GM12864 (cell line): ENCODE data around the gene HIF3A.
"Not testable (repeated sequence)": the region's sequence is repeated elsewhere in the genome, so short reads cannot be mapped to it uniquely, and the experiment has no call there.

ENCODE experiments used
- DNase-seq: peaks from one replicate; pipeline ENCODE4 v3.0.0-alpha.2; 2011; ENCODE audit warnings: low read depth
- H3K4me3 ChIP-seq: 2 replicates; pipeline ENCODE4 v1.5.1; 2011; ENCODE audit warnings: mild to moderate bottlenecking, low read depth, low read length, control low read depth
- CTCF ChIP-seq: IDR thresholded peaks from 2 replicates; pipeline ENCODE4 v1.5.1; 2011; ENCODE audit warnings: low read depth, mild to moderate bottlenecking, moderate library complexity, low read length, control low read depth, inconsistent platforms; ENCODE audit errors: missing control alignments

HIF3A gene

GRCh38 chr19:46265217-46265828, 31.5 kb upstream of the HIF3A start:
- no peak overlapping the region for H3K4me3 ChIP-seq
- DNase-seq = peak; percentile 44
- peak; percentile 70 for TF ChIP-seq CTCF

- DNase-seq = no peak
- no peak for TF ChIP-seq CTCF
- H3K4me3 ChIP-seq = no peak overlapping the region
Measured at GRCh38 chr19:46269101-46269500, 27.7 kb upstream of the HIF3A start.

GRCh38 chr19:46270521-46271256, 26.2 kb upstream of the HIF3A start:
- no peak for DNase-seq
- no peak overlapping the region for H3K4me3 ChIP-seq
- no peak for TF ChIP-seq CTCF

GRCh38 chr19:46271481-46272197, 25.2 kb upstream of the HIF3A start:
- no peak overlapping the region for H3K4me3 ChIP-seq
- TF ChIP-seq CTCF = no peak
- peak; percentile 19 for DNase-seq

- DNase-seq, H3K4me3 ChIP-seq: not testable (repeated sequence)
Measured at GRCh38 chr19:46273931-46274330, 22.9 kb upstream of the HIF3A start.

- DNase-seq = no peak
- H3K4me3 ChIP-seq = no peak overlapping the region
- TF ChIP-seq CTCF = no peak
Measured at GRCh38 chr19:46279177-46279576, 17.7 kb upstream of the HIF3A start.

- DNase-seq = no peak
- no peak overlapping the region for H3K4me3 ChIP-seq
- no peak for TF ChIP-seq CTCF
Measured at GRCh38 chr19:46283771-46284170, 13.1 kb upstream of the HIF3A start.
